Kidney (tissue), 14 donors: ENCODE results near the gene RERE. TPM values are rescaled to one million over a fixed set of nuclear protein-coding genes. Genes with fewer than 3 reads are reported as not detected.

ENCODE experiments used
- DNase-seq, 5 donors: peaks; one replicate each; pipeline ENCODE4 v3.0.0-alpha.2; 2013 to 2020
- FAIRE-seq: peaks from 2 replicates; lab custom pipeline; 2012; peaks lifted over from hg19 to GRCh38; lab: Jason Lieb, UNC
- H3K27ac ChIP-seq, 2 donors: one replicate each; pipeline ENCODE4 v1.7.0; 2013; ENCODE audit warnings: low read depth in 2 of 2, low read length in 2 of 2, inconsistent platforms in 1 of 2
- H3K27me3 ChIP-seq: one replicate; pipeline ENCODE4 v1.7.1; 2013; ENCODE audit warnings: low read length, inconsistent platforms; ENCODE audit not compliant: control insufficient read depth, insufficient read depth
- H3K36me3 ChIP-seq, 3 donors: one replicate each; pipeline versions ENCODE4 v1.7.0 to v1.7.1; 2013; ENCODE audit warnings: low read length in 3 of 3, control low read depth in 1 of 3, inconsistent platforms in 1 of 3; ENCODE audit not compliant: insufficient read depth in 3 of 3, control insufficient read depth in 2 of 3
- H3K4me1 ChIP-seq, 3 donors: one replicate each; pipeline versions ENCODE4 v1.7.0 to v1.7.1; 2013; ENCODE audit warnings: low read length in 3 of 3, inconsistent platforms in 1 of 3, low read depth in 1 of 3; ENCODE audit not compliant: control insufficient read depth in 2 of 3, insufficient read depth in 2 of 3
- H3K4me3 ChIP-seq, 3 donors: one replicate each; pipeline versions ENCODE4 v1.7.0 to v1.8.1; 2013; ENCODE audit warnings: low read length in 3 of 3, control low read depth in 1 of 3, inconsistent platforms in 1 of 3
- H3K9ac ChIP-seq, 3 donors: one replicate each; pipeline versions ENCODE4 v1.7.0 to v1.7.1; 2013; ENCODE audit warnings: low read length in 3 of 3, control low read depth in 1 of 3, inconsistent platforms in 1 of 3
- H3K9me3 ChIP-seq, 3 donors: one replicate each; pipeline versions ENCODE4 v1.7.0 to v1.7.1; 2013; ENCODE audit warnings: low read length in 3 of 3, control low read depth in 1 of 3, inconsistent platforms in 1 of 3; ENCODE audit not compliant: control insufficient read depth in 2 of 3, insufficient read depth in 1 of 3
- CTCF ChIP-seq: IDR thresholded peaks from 3 replicates; pipeline ENCODE4 v1.5.1; 2012; ENCODE audit warnings: mild to moderate bottlenecking, moderate library complexity, borderline replicate concordance; ENCODE audit not compliant: insufficient read depth; ENCODE audit errors: extremely low read depth
- intact Hi-C: fragments of 100-400 bp; cut with DNase I; formaldehyde crosslinking; loops from one replicate; pipeline ENCODE4 v1.11.1; 2022
- polyA plus RNA-seq: library from polyadenylated mRNA; stranded (reverse); fragments of 350-450 nt; fragmentation: Illumina TruSeq; extraction: RNeasy Lipid Tissue Mini Kit (QIAGEN cat#74804); gene quantifications from one replicate; pipeline ENCODE4 v1.2.3, GENCODE V29; 2014; ENCODE audit warnings: low read depth, low replicate concordance; ENCODE audit not compliant: insufficient read depth
- total RNA-seq: library from RNA; stranded (reverse); fragmentation: NEBNext Ultra II Directional; extraction: Animal tissue kit (Norgen Biotek cat#: 25700); gene quantifications from one replicate; pipeline ENCODE4 v1.2.1, GENCODE V29; 2021
- donor health status: control.
- donor health status: control.
- donor health status: control.
- donor health status: control.
- donor health status: control.
- donor health status: DM: yes; HTN: yes; CAD: no.
- donor health status: Normal renal cell carcinoma (clear cell type).

Gene RERE
- total and polyA plus RNA-seq, 2 donors from 2014 or later = 37.2 to 176 TPM

- no peak for DNase-seq
- H3K27ac ChIP-seq = no peak overlapping the region
- no peak overlapping the region for H3K4me3 ChIP-seq
- H3K27me3 ChIP-seq = no peaks in the 10 kb centered on the region
- H3K36me3 ChIP-seq = no peaks in the 10 kb centered on the region
- H3K9me3 ChIP-seq = no peaks in the 10 kb centered on the region
- FAIRE-seq = no peak
- no peak overlapping the region for H3K9ac ChIP-seq
- H3K4me1 ChIP-seq = peaks cover 0 to 15% (median 5%) of the 10 kb centered on the region in 3 donors
- intact Hi-C loops = no loop called here
- no peak for TF ChIP-seq CTCF
These were observed 188.8 kb downstream of the RERE start for GRCh38 chr1:8628606-8629005.

GRCh38 chr1:8627728-8628127 is 189.7 kb downstream of the RERE start:
- H3K9me3 ChIP-seq = no peaks in the 10 kb centered on the region
- H3K4me3 ChIP-seq = no peak overlapping the region
- H3K4me1 ChIP-seq = peaks cover 0 to 15% (median 5%) of the 10 kb centered on the region in 3 donors
- H3K27me3 ChIP-seq = no peaks in the 10 kb centered on the region
- no peak overlapping the region for H3K9ac ChIP-seq
- no peak for FAIRE-seq
- no peak for TF ChIP-seq CTCF
- no peak for DNase-seq
- H3K36me3 ChIP-seq = no peaks in the 10 kb centered on the region
- no peak overlapping the region for H3K27ac ChIP-seq
- intact Hi-C loops = no loop called here

GRCh38 chr1:8625981-8626898 is 191.2 kb downstream of the RERE start:
- H3K9me3 ChIP-seq = no peaks in the 10 kb centered on the region
- intact Hi-C loops = no loop called here
- FAIRE-seq = no peak
- H3K27me3 ChIP-seq = no peaks in the 10 kb centered on the region
- no peak overlapping the region for H3K4me3 ChIP-seq
- peaks cover 0 to 15% (median 5%) of the 10 kb centered on the region in 3 donors for H3K4me1 ChIP-seq
- TF ChIP-seq CTCF = no peak
- no peaks in the 10 kb centered on the region for H3K36me3 ChIP-seq
- no peak for DNase-seq
- H3K27ac ChIP-seq = no peak overlapping the region
- H3K9ac ChIP-seq = no peak overlapping the region
